GM12878 (cell line): ENCODE measurements around the gene ADGRD2. TPM values are rescaled to one million over a fixed set of nuclear protein-coding genes. Genes with fewer than 3 reads are reported as not detected.

Experiments used
- ATAC-seq: fragments of 200-7000 bp; cut with Tn5 transposase; 3 replicates; pipeline ENCODE4 v1.9.1; 2020; ENCODE audit warnings: mild to moderate bottlenecking, moderate library complexity
- BruUV-seq: library from RNA; stranded (reverse); fragments of 400-500 nt; replicated peaks from 2 replicates; lab custom pipeline; 2021; lab: Mats Ljungman, UMichigan
- CTCF ChIA-PET: fragments of 300-600 bp; sonication (Branson Sonifier 250); formaldehyde crosslinking; extraction: SDS; loops from one replicate; lab custom pipeline; 2021; ENCODE audit warnings: inconsistent platforms; lab: Yijun Ruan, JAX
- POLR2A ChIA-PET: fragments of 350-600 bp; formaldehyde crosslinking; extraction: SDS; loops from one replicate; lab custom pipeline; 2021; ENCODE audit warnings: inconsistent platforms; lab: Charles Lee
- RAD21 ChIA-PET: fragments of 300-600 bp; sonication (Branson Sonifier 250); formaldehyde crosslinking; loops from one replicate; lab custom pipeline; 2023; ENCODE audit warnings: antibody characterized with exemption; ENCODE audit not compliant: unreplicated experiment; lab: Charles Lee
- SMC1A ChIA-PET: fragments of 300-600 bp; sonication (Branson Sonifier 250); formaldehyde crosslinking; loops from one replicate; lab custom pipeline; 2023; ENCODE audit not compliant: unreplicated experiment, uncharacterized antibody; lab: Charles Lee
- DNase-seq: peaks from one replicate; pipeline ENCODE4 v3.0.0-alpha.2; 2011; ENCODE audit warnings: low read depth, low spot score
- FAIRE-seq: peaks from 3 replicates; lab custom pipeline; 2011; peaks lifted over from hg19 to GRCh38; lab: Jason Lieb, UNC
- H2AFZ ChIP-seq: 2 replicates; pipeline ENCODE4 v1.6.0; 2011; ENCODE audit warnings: low read depth, low read length, control low read depth; ENCODE audit not compliant: control insufficient read depth
- H3K27ac ChIP-seq: 2 replicates; pipeline ENCODE4 v1.5.1; 2011; ENCODE audit warnings: control low read depth; ENCODE audit not compliant: control insufficient read depth, insufficient read depth
- H3K27me3 ChIP-seq, 2 experiments: replicated peaks in 1 of 2; 2 replicates each; pipeline versions ENCODE4 v1.6.0 to v1.6.1; 2011; ENCODE audit warnings: low read length in 1 of 2; ENCODE audit not compliant: control insufficient read depth in 2 of 2, insufficient read depth in 2 of 2
- H3K36me3 ChIP-seq, 2 experiments: 2 replicates each; pipeline ENCODE4 v1.5.1; 2011; ENCODE audit warnings: low read length in 1 of 2; ENCODE audit not compliant: control insufficient read depth in 2 of 2, insufficient read depth in 2 of 2
- H3K4me1 ChIP-seq: 2 replicates; pipeline ENCODE4 v1.6.1; 2011; ENCODE audit warnings: mild to moderate bottlenecking, low read length, moderate library complexity, mixed read lengths; ENCODE audit not compliant: control insufficient read depth, insufficient read depth
- H3K4me2 ChIP-seq: 2 replicates; pipeline ENCODE4 v1.6.0; 2011; ENCODE audit warnings: control low read depth; ENCODE audit not compliant: control insufficient read depth, insufficient read depth
- H3K4me3 ChIP-seq: fragments of 200-600 bp; sonication (generic); 2 replicates; pipeline ENCODE4 v1.5.1; 2016
- H3K79me2 ChIP-seq: 2 replicates; pipeline ENCODE4 v1.6.0; 2011; ENCODE audit warnings: low read length; ENCODE audit not compliant: control insufficient read depth, insufficient read depth
- H3K9ac ChIP-seq: 2 replicates; pipeline ENCODE4 v1.8.0; 2011; ENCODE audit warnings: low read length, control low read depth, mixed read lengths; ENCODE audit not compliant: control insufficient read depth, insufficient read depth
- H3K9me3 ChIP-seq: replicated peaks from 3 replicates; pipeline ENCODE4 v1.5.1; 2011; ENCODE audit warnings: mild to moderate bottlenecking, low read length; ENCODE audit not compliant: control insufficient read depth, insufficient read depth
- H4K20me1 ChIP-seq: 2 replicates; pipeline ENCODE4 v1.6.0; 2011; ENCODE audit not compliant: control insufficient read depth, insufficient read depth
- CBFB ChIP-seq: IDR thresholded peaks from 2 replicates; pipeline ENCODE4 v1.6.1; 2016; ENCODE audit warnings: antibody characterized with exemption, low read depth
- CHD2 ChIP-seq: IDR thresholded peaks from 2 replicates; pipeline ENCODE4 v1.6.1; 2011; ENCODE audit warnings: low read depth, low read length, improper control_type of control experiment, borderline replicate concordance
- EGR1 ChIP-seq, 2 experiments: IDR thresholded peaks; 1 replicate in 1 of 2; 2 replicates in 1 of 2; pipeline ENCODE4 v1.6.1; 2011 to 2012; ENCODE audit warnings: low read depth in 2 of 2, low read length in 2 of 2, borderline replicate concordance in 1 of 2, mild to moderate bottlenecking in 1 of 2, moderate library complexity in 1 of 2
- HCFC1 ChIP-seq: fragments of 150-350 bp; IDR thresholded peaks from 2 replicates; pipeline ENCODE4 v1.6.1; 2014; ENCODE audit warnings: low read length
- JUNB ChIP-seq: IDR thresholded peaks from 2 replicates; pipeline ENCODE4 v1.6.1; 2016; ENCODE audit warnings: antibody characterized with exemption, mild to moderate bottlenecking
- MTA2 ChIP-seq: fragments of 450-650 bp; IDR thresholded peaks from 2 replicates; pipeline ENCODE4 v1.6.1; 2016; ENCODE audit warnings: low read depth, mild to moderate bottlenecking, moderate library complexity
- MXI1 ChIP-seq: fragments of 150-350 bp; IDR thresholded peaks from 2 replicates; pipeline ENCODE4 v1.6.1; 2011; ENCODE audit warnings: low read depth, mild to moderate bottlenecking, inconsistent platforms, low read length, improper control_type of control experiment
- NBN ChIP-seq: fragments of 450-650 bp; IDR thresholded peaks from 2 replicates; pipeline ENCODE4 v1.6.1; 2016
- POLR2A ChIP-seq: IDR thresholded peaks from 2 replicates; pipeline ENCODE4 v1.6.1; 2011; ENCODE audit warnings: low read depth, mild to moderate bottlenecking, low read length
- RAD51 ChIP-seq: fragments of 450-650 bp; IDR thresholded peaks from 2 replicates; pipeline ENCODE4 v1.6.1; 2016; ENCODE audit warnings: moderate library complexity, mild to moderate bottlenecking, inconsistent platforms
- SPI1 ChIP-seq: IDR thresholded peaks from 2 replicates; pipeline ENCODE4 v1.6.1; 2011; ENCODE audit warnings: low read depth, mild to moderate bottlenecking, low read length, moderate library complexity, borderline replicate concordance; ENCODE audit not compliant: insufficient read depth
- TAF1 ChIP-seq: IDR thresholded peaks from 2 replicates; pipeline ENCODE4 v1.6.1; 2011; ENCODE audit warnings: mild to moderate bottlenecking, low read depth, low read length, borderline replicate concordance
- ZNF217 ChIP-seq: fragments of 450-650 bp; IDR thresholded peaks from 2 replicates; pipeline ENCODE4 v1.6.1; 2017; ENCODE audit warnings: antibody characterized with exemption, mild to moderate bottlenecking
- WGBS: methylation state at CpG from one replicate; pipeline ENCODE4 v1.1.6; 2016; ENCODE audit warnings: low lambda C conversion rate; ENCODE audit not compliant: insufficient replicate concordance, insufficient coverage; ENCODE audit errors: missing lambda C conversion rate; 5-methylcytosine and 5-hydroxymethylcytosine counted together
- in situ Hi-C: fragments of 300-500 bp; cut with MboI; formaldehyde crosslinking; loops from 9 replicates; pipeline ENCODE4 v1.14.3; 2018; ENCODE audit warnings: mixed read lengths
- intact Hi-C: fragments of 100-400 bp; cut with micrococcal nuclease; formaldehyde crosslinking; loops from one replicate; pipeline ENCODE4 v1.14.2; 2022; ENCODE audit not compliant: unreplicated experiment
- polyA plus RNA-seq, 11 experiments: library from polyadenylated mRNA; depleted of rRNA in 4 of 11; unstranded in 6 of 11; stranded (reverse) in 5 of 11; fragments of >200 nt; fragmentation: Nextera tagmentation in 4 of 11; fragmentation: Illumina TruSeq in 1 of 11; extraction: Ambion mirVana in 4 of 11; extraction: Trizol in 1 of 11; gene quantifications; 1 replicate in 1 of 11; 2 replicates in 10 of 11; pipeline versions ENCODE4 v1.2.1 to v1.2.3, GENCODE V29; 2011 to 2016; ENCODE audit warnings: inconsistent platforms in 2 of 11, missing spikeins in 2 of 11, low read depth in 1 of 11
- total RNA-seq, 4 experiments: library from RNA; depleted of rRNA in 3 of 4; stranded (reverse); fragments of >200 nt in 3 of 4; fragmentation: Illumina TruSeq in 1 of 4; extraction: Trizol in 1 of 4; gene quantifications; 2 replicates each; pipeline versions ENCODE4 v1.2.1 to v1.2.3, GENCODE V29; 2013 to 2021
- TF ChIP-seq, protein P1 (sequence below): IDR thresholded peaks from 2 replicates; pipeline ENCODE4 v1.6.1; 2011; ENCODE audit warnings: low read depth, low read length, improper control_type of control experiment, borderline replicate concordance
- TF ChIP-seq, protein P2 (sequence below): fragments of 450-650 bp; IDR thresholded peaks from 2 replicates; pipeline ENCODE4 v1.6.1; 2014; ENCODE audit warnings: mild to moderate bottlenecking

Gene ADGRD2
- total and polyA plus RNA-seq, 10 of the 15 experiments (the other 5 are each of a cell fraction or from before 2014, with no cell fraction given), result not detected

DNA sequence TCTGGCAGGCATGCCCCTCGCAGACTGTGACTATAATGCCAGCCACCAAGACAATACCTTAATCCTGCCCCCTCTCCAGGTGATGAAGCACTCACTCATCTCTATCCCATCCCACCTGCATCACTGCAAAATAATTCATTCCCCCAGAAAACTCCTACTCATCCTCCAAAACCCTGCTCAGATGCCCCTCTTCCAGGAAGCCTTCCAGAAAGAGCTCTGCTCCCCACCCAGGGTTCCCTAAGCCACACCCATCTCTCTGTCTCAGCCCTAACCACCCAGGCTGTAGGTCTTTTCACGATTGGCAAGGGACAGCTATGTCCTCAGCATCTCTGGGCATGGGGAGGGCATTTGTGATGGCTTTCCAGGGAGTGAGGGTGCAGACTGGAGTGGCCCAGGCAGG is 39.8 kb downstream of the ADGRD2 start:
- intact Hi-C loops, result no loop called here
- no peak overlapping the region for H3K9ac ChIP-seq
- H3K4me1 ChIP-seq, result peaks cover 14% of the 10 kb centered on the region
- RAD21 ChIA-PET, result no interaction called here
- no peak for TF ChIP-seq CHD2
- no peak for TF ChIP-seq CBFB
- TF ChIP-seq, protein P1, sequence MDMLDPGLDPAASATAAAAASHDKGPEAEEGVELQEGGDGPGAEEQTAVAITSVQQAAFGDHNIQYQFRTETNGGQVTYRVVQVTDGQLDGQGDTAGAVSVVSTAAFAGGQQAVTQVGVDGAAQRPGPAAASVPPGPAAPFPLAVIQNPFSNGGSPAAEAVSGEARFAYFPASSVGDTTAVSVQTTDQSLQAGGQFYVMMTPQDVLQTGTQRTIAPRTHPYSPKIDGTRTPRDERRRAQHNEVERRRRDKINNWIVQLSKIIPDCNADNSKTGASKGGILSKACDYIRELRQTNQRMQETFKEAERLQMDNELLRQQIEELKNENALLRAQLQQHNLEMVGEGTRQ, result no peak
- TF ChIP-seq POLR2A, result no peak
- TF ChIP-seq RAD51, result no peak
- H3K4me2 ChIP-seq, result no peak overlapping the region
- H3K36me3 ChIP-seq, result no peaks in the 10 kb centered on the region
- DNase-seq, result no peak
- POLR2A ChIA-PET, result no interaction called here
- no peaks in the 10 kb centered on the region for H4K20me1 ChIP-seq
- SMC1A ChIA-PET, result no interaction called here
- H2AFZ ChIP-seq, result no peak overlapping the region
- WGBS, result 0% methylated on average over 2 of the region's 2 CpGs
- BruUV-seq, result no TSS peak
- ATAC-seq, result no peak
- peaks cover 0 to 2% of the 10 kb centered on the region in 2 experiments; a peak in 2 of 4 replicates for H3K27me3 ChIP-seq
- no peaks in the 10 kb centered on the region for H3K79me2 ChIP-seq
- H3K4me3 ChIP-seq, result no peak overlapping the region
- no peak overlapping the region for H3K27ac ChIP-seq
- H3K9me3 ChIP-seq, result no peaks in the 10 kb centered on the region
- CTCF ChIA-PET, result no interaction called here
- FAIRE-seq, result no peak
- in situ Hi-C loops, result no loop called here

DNA sequence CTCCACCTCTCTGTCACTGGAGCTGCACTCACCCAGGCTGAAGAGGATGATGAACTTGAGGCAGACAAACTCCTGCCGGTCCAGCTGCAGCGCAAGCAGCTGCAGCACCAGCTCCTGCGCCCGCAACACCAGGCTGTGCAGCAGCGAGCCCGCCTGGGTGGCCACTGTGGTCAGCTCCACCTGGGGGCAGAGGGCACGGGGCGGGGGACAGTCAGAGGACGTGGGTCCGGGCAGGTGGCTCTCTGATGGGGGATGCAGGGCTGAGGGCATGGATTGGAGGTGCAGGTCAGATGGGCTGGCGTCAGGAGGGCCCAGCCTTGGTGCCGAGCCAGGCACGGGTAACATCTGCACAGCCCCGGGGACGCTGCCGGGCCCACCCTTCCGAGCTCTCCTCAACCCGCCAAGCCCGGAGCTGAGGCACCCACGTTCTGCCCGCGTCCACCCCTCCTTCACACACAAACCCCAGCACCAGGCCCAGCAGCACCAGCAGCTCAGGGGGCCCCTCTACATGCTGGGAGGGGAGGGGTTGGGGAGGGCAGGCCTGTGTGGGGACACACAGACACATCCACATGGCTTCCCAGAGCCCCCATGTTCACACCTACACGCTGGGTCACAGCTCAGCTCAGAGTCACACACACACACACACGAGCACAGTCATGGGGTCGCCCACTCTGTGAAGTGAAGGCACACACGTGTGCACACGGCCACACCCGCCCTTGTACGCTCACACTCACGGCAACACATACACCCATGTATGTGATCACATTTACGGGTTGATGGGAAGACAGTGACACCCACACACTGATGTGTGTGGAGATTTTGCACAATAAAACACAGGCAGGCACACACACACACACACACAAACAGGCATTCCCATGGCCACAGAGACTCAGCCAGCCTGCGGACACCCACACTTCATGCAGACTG is 41.1 kb downstream of the ADGRD2 start:
- ChIA-PET POLR2A (no interaction called here), CTCF (interaction anchor here (0.6 kb wide), 1 partner anchor 228 kb away, joined by 3 read pairs; no protein-coding TSS in a partner anchor)
- 48% methylated on average over 25 of the region's 32 CpGs for WGBS
- TF ChIP-seq EGR1 (IDR thresholded peaks at IDR 0.05; ENCODE audit: borderline replicate concordance in 1 of 2, low read depth in 2 of 2, low read length in 2 of 2) (no peak), JUNB (no peak), MTA2 (no peak), CBFB (no peak), ZNF217 (no peak), TAF1 (no peak), MXI1 (no peak), NBN (no peak), HCFC1 (no peak), SPI1 (no peak)
- TF ChIP-seq, protein P2, sequence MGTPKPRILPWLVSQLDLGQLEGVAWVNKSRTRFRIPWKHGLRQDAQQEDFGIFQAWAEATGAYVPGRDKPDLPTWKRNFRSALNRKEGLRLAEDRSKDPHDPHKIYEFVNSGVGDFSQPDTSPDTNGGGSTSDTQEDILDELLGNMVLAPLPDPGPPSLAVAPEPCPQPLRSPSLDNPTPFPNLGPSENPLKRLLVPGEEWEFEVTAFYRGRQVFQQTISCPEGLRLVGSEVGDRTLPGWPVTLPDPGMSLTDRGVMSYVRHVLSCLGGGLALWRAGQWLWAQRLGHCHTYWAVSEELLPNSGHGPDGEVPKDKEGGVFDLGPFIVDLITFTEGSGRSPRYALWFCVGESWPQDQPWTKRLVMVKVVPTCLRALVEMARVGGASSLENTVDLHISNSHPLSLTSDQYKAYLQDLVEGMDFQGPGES, result no peak
- TF ChIP-seq, protein P1, result no peak

More for the DNA sequence above, 41.1 kb downstream of the ADGRD2 start:
- no peak overlapping the region for H2AFZ ChIP-seq
- no TSS peak for BruUV-seq
- ATAC-seq, result no peak
- ChIA-PET SMC1A (no interaction called here), RAD21 (no interaction called here)
- H4K20me1 ChIP-seq, result no peaks in the 10 kb centered on the region
- peaks cover 21% of the 10 kb centered on the region for H3K4me1 ChIP-seq
- H3K4me3 ChIP-seq, result no peak overlapping the region
- intact Hi-C loops (no loop called here), in situ Hi-C loops (no loop called here)
- FAIRE-seq, result no peak
- H3K27me3 ChIP-seq, result no peaks in the 10 kb centered on the region; a peak in 2 of 4 replicates
- no peaks in the 10 kb centered on the region for H3K36me3 ChIP-seq
- no peak overlapping the region for H3K27ac ChIP-seq
- no peak overlapping the region for H3K9ac ChIP-seq
- H3K9me3 ChIP-seq, result no peaks in the 10 kb centered on the region
- no peak overlapping the region for H3K4me2 ChIP-seq
- DNase-seq, result no peak
- H3K79me2 ChIP-seq, result no peaks in the 10 kb centered on the region
